Measurements from ENCODE around the gene BTBD16. TPM values are rescaled to one million over a fixed set of nuclear protein-coding genes. Genes with fewer than 3 reads are reported as not detected.

The BTBD16 gene
- total and polyA plus RNA-seq, 3 donors from 2014 or later, result 4.9 to 21.3 (median 5.3) TPM

- Histone ChIP-seq H3K36me3 (ENCODE audit: low read depth, missing control alignments) (no peaks in the 10 kb centered on the region), H3K4me3 (no peak overlapping the region), H3K27me3 (no peaks in the 10 kb centered on the region), H3K27ac (no peak overlapping the region), H3K9me3 (no peaks in the 10 kb centered on the region), H3K4me1 (no peaks in the 10 kb centered on the region)
- intact Hi-C loops (cut with DNase I; ENCODE audit: low total_unique reads), result no loop called here
- no peak for TF ChIP-seq POLR2A (IDR thresholded peaks at IDR 0.05)
- no peak for TF ChIP-seq CTCF (IDR thresholded peaks at IDR 0.05)
- no peak for DNase-seq
- 92 to 95% methylated on average over 13 to 17 of the region's 17 CpGs for WGBS, 2 donors
These were observed 14.7 kb downstream of the BTBD16 start for GRCh38 chr10:122285506-122286444.

GRCh38 chr10:122286867-122287266 is 15.8 kb downstream of the BTBD16 start:
- DNase-seq, result no peak
- no peak for TF ChIP-seq POLR2A (IDR thresholded peaks at IDR 0.05)
- no peak for TF ChIP-seq CTCF (IDR thresholded peaks at IDR 0.05)
- Histone ChIP-seq H3K9me3 (no peaks in the 10 kb centered on the region), H3K27me3 (no peaks in the 10 kb centered on the region), H3K27ac (no peak overlapping the region), H3K36me3 (ENCODE audit: low read depth, missing control alignments) (no peaks in the 10 kb centered on the region), H3K4me3 (no peak overlapping the region), H3K4me1 (no peaks in the 10 kb centered on the region)
- 73 to 82% methylated on average over 7 of the region's 7 CpGs for WGBS, 2 donors
- intact Hi-C loops (cut with DNase I; ENCODE audit: low total_unique reads), result no loop called here

GRCh38 chr10:122287570-122287969 is 16.5 kb downstream of the BTBD16 start:
- DNase-seq, result no peak
- Histone ChIP-seq H3K4me1 (no peaks in the 10 kb centered on the region), H3K27ac (no peak overlapping the region), H3K4me3 (no peak overlapping the region), H3K27me3 (no peaks in the 10 kb centered on the region), H3K36me3 (ENCODE audit: low read depth, missing control alignments) (no peaks in the 10 kb centered on the region), H3K9me3 (no peaks in the 10 kb centered on the region)
- TF ChIP-seq POLR2A (IDR thresholded peaks at IDR 0.05), result no peak
- TF ChIP-seq CTCF (IDR thresholded peaks at IDR 0.05), result no peak
- intact Hi-C loops (cut with DNase I; ENCODE audit: low total_unique reads), result no loop called here
- WGBS, 2 donors, result 63 to 68% methylated on average over 5 of the region's 5 CpGs

- H3K4me3 ChIP-seq, result no peak overlapping the region
- H3K9me3 ChIP-seq, result no peaks in the 10 kb centered on the region
- H3K4me1 ChIP-seq, result no peaks in the 10 kb centered on the region
- intact Hi-C loops (cut with DNase I; ENCODE audit: low total_unique reads), result no loop called here
- WGBS, 2 donors, result 78 to 86% methylated on average over 6 of the region's 6 CpGs
- no peaks in the 10 kb centered on the region for H3K27me3 ChIP-seq
- H3K27ac ChIP-seq, result no peak overlapping the region
- DNase-seq, result no peak
- TF ChIP-seq CTCF (IDR thresholded peaks at IDR 0.05) (no peak), POLR2A (IDR thresholded peaks at IDR 0.05) (no peak)
- no peaks in the 10 kb centered on the region for H3K36me3 ChIP-seq (ENCODE audit: low read depth, missing control alignments)
These were observed 17.2 kb downstream of the BTBD16 start for GRCh38 chr10:122288262-122288661.

Data from testis (tissue), 3 donors.